ENCODE results near the gene ITGA6. TPM values are rescaled to one million over a fixed set of nuclear protein-coding genes. Genes with fewer than 3 reads are reported as not detected.

ITGA6 gene
- total RNA-seq, 1 experiment from 2014 or later, result 78.3 TPM

- no peak overlapping the region for H3K9ac ChIP-seq (ENCODE audit: extremely low read depth, insufficient read length, low read length)
- H4K8ac ChIP-seq (replicated peaks; ENCODE audit: insufficient read length, low read depth, low read length), result no peak overlapping the region
- H3K18ac ChIP-seq (ENCODE audit: insufficient read length, low read depth, low read length), result no peak overlapping the region
- H3K23ac ChIP-seq (ENCODE audit: insufficient read length, low read depth, low read length), result no peak overlapping the region
- H4K91ac ChIP-seq (ENCODE audit: insufficient read length, low read depth, low read length), result no peak overlapping the region
- H3K9me3 ChIP-seq (ENCODE audit: control insufficient read depth, low read depth, low read length), result peaks cover 25% of the 10 kb centered on the region
- no peak overlapping the region for H2BK12ac ChIP-seq (ENCODE audit: insufficient read length, low read depth, low read length)
- no peak overlapping the region for H2BK20ac ChIP-seq (ENCODE audit: low read depth, low read length, poor library complexity, severe bottlenecking)
- H2AFZ ChIP-seq (ENCODE audit: low read length), result no peak overlapping the region
- H3K27ac Mint-ChIP-seq, result no peak overlapping the region
- no peak overlapping the region for H3K56ac ChIP-seq (ENCODE audit: insufficient read length, low read depth, low read length)
- H3K23me2 ChIP-seq (ENCODE audit: insufficient read length, low read depth, low read length, poor library complexity, severe bottlenecking), result no peaks in the 10 kb centered on the region
- H2BK15ac ChIP-seq (ENCODE audit: low read depth, low read length), result no peak overlapping the region
- H3K4me2 ChIP-seq (ENCODE audit: insufficient read depth, insufficient read length, low read length), result no peak overlapping the region
- peaks cover 71 to 83% (median 78%) of the 10 kb centered on the region in 3 experiments for H3K36me3 Mint-ChIP-seq (ENCODE audit: insufficient read depth in 1 of 3, low read depth in 3 of 3)
- H3K4me1 ChIP-seq (ENCODE audit: insufficient read depth, low read length), result 0 out of 2 replicates have a peak, but pooled peaks cover 4% of the 10 kb centered on the region
- TF ChIP-seq CTCF (conservative IDR thresholded peaks at IDR 0.05), result no peak
- WGBS (ENCODE audit: extremely low coverage, insufficient read length, low lambda C conversion rate), result no CpG with 5 or more reads among the region's 4 CpGs
- H2BK5ac ChIP-seq (ENCODE audit: insufficient read length, low read length), result no peak overlapping the region
- H3K79me1 ChIP-seq (ENCODE audit: insufficient read depth, low read depth, low read length, poor library complexity, severe bottlenecking), result no peaks in the 10 kb centered on the region
- no peak for DNase-seq
- no peak overlapping the region for H3K27ac ChIP-seq (ENCODE audit: insufficient read length, low read depth, low read length)
- no peak overlapping the region for H4K5ac ChIP-seq (ENCODE audit: insufficient read length, low read depth, low read length)
- peaks cover 13% of the 10 kb centered on the region in 2 experiments for H3K4me1 Mint-ChIP-seq
- no peak overlapping the region for H2BK120ac ChIP-seq (ENCODE audit: low read depth, low read length, poor library complexity, severe bottlenecking)
- no peak overlapping the region for H3K4ac ChIP-seq (ENCODE audit: low read depth, low read length)
- H3K9me3 Mint-ChIP-seq, result peaks cover 85 to 87% of the 10 kb centered on the region in 2 experiments
- no peak overlapping the region for H3K14ac ChIP-seq (ENCODE audit: insufficient read depth, low read length)
- H3T11ph ChIP-seq (ENCODE audit: low read length), result no peak overlapping the region
- H2AK5ac ChIP-seq (ENCODE audit: insufficient read length, low read length), result no peak overlapping the region
- no peak overlapping the region for H3K4me3 Mint-ChIP-seq
- no peaks in the 10 kb centered on the region for H3K79me2 ChIP-seq (ENCODE audit: insufficient read depth, low read length)
- H3K27me3 Mint-ChIP-seq (ENCODE audit: low read depth), result peaks cover 4% of the 10 kb centered on the region
- H3K27me3 ChIP-seq (ENCODE audit: insufficient read depth, low read length), result no peaks in the 10 kb centered on the region
- no peaks in the 10 kb centered on the region for H4K20me1 ChIP-seq (ENCODE audit: control insufficient read depth, insufficient read depth, insufficient read length)
Measured at GRCh38 chr2:172539767-172540166, 112.4 kb downstream of the ITGA6 start.

All from H9 (cell line).